Measurements from ENCODE around the gene SPSB4. TPM values are rescaled to one million over a fixed set of nuclear protein-coding genes. Genes with fewer than 3 reads are reported as not detected.
"Not testable (repeated sequence)": the region's sequence is repeated elsewhere in the genome, so short reads cannot be mapped to it uniquely, and the experiment has no call there.

The SPSB4 gene
- total and polyA plus RNA-seq, 2 donors (not counting 3 experiments of a cell fraction or from before 2014, with no cell fraction given): 0.06 to 0.22 TPM

DNA sequence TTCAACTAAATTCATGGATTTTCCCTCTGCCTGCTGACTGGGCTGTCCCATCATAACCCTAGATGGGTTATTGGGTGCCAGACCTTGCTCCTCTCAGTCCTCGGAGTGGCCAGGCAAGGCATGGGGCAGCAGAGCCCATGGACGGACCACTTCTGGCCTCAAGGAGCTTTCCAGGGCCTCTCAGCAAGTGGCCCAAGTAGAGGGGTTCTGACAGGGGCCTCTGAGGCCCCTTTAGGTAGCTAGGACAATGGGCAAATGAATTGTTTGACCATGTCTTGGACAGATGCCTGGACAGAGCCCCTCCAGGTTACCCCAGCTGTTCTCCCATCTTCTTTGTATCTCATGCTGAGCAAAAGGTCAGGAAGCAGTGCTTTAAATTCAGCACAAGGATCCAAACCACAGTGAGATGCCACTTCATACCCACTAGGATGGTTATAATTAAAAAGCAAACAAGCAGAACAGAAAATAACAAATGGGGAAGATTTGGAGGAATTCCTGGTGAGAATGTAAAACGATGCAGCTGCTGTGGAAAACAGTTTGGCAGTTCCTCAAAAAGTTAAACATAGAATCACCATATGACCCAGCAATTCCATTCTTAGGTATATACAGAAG lies 61.6 kb downstream of the SPSB4 start:
- dilution Hi-C loops (cut with MboI; ENCODE audit: extremely low pct_ligation_motif_present, low sequenced_read_pairs): no loop called here
- H2AFZ ChIP-seq (ENCODE audit: low read depth, low read length): no peak overlapping the region
- DNase-seq (ENCODE audit: low read depth, low spot score) (no peak), FAIRE-seq (no peak)
- H3K9me3 ChIP-seq (replicated peaks; ENCODE audit: control insufficient read depth, insufficient read depth, low read length): no peaks in the 10 kb centered on the region
- H3K9ac ChIP-seq (replicated peaks; ENCODE audit: extremely low read depth, insufficient read depth, low read length): no peak overlapping the region
- no peak overlapping the region for H3K4me2 ChIP-seq (ENCODE audit: insufficient read depth, low read length)
- H3K4me3 ChIP-seq (replicated peaks in 1 of 3; ENCODE audit: insufficient read depth in 1 of 3, low read depth in 1 of 3, low read length in 3 of 3): no peak overlapping the region
- ChIA-PET CTCF (no interaction called here), POLR2A (no interaction called here)
- BruUV-seq (replicated peaks): no TSS peak
- no peak overlapping the region for H3K27ac ChIP-seq (ENCODE audit: insufficient read depth, low read depth, low read length)
- H3K9me1 ChIP-seq (replicated peaks; ENCODE audit: control insufficient read depth, extremely low read depth, insufficient read depth, low read length): no peaks in the 10 kb centered on the region
- H3K27me3 ChIP-seq (ENCODE audit: control insufficient read depth in 2 of 2, insufficient read depth in 2 of 2, low read length in 2 of 2): no peaks in the 10 kb centered on the region
- H3K4me1 ChIP-seq (ENCODE audit: control insufficient read depth, extremely low read depth, insufficient read depth, low read length): no peaks in the 10 kb centered on the region
- no peaks in the 10 kb centered on the region for H3K36me3 ChIP-seq (ENCODE audit: control insufficient read depth in 2 of 2, extremely low read depth in 1 of 2, insufficient read depth in 2 of 2, low read length in 2 of 2)
- no peaks in the 10 kb centered on the region for H4K20me1 ChIP-seq (replicated peaks; ENCODE audit: control insufficient read depth, extremely low read depth, insufficient read depth, low read length)
- no peak for TF ChIP-seq FOS (IDR thresholded peaks at IDR 0.05; ENCODE audit: borderline replicate concordance, insufficient read depth, low read length)
- no peak for TF ChIP-seq MYC (IDR thresholded peaks at IDR 0.05; ENCODE audit: low read depth, low read length)
- TF ChIP-seq GATA2 (IDR thresholded peaks at IDR 0.05; ENCODE audit: insufficient read depth, insufficient read length, low read depth, low read length): no peak
- TF ChIP-seq POLR2A (IDR thresholded peaks at IDR 0.05; ENCODE audit: low read depth, low read length): no peak
- TF ChIP-seq, protein P1, sequence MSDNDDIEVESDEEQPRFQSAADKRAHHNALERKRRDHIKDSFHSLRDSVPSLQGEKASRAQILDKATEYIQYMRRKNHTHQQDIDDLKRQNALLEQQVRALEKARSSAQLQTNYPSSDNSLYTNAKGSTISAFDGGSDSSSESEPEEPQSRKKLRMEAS (IDR thresholded peaks at IDR 0.05; ENCODE audit: insufficient read depth, insufficient read length): no peak
- TF ChIP-seq CTCF (IDR thresholded peaks at IDR 0.05; ENCODE audit: extremely low read depth in 1 of 2, insufficient read depth in 1 of 2, low read depth in 1 of 2, low read length in 2 of 2): no peak
- intact Hi-C loops (cut with micrococcal nuclease): no loop called here
- H3K79me2 ChIP-seq (ENCODE audit: control insufficient read depth, insufficient read depth, low read length): no peaks in the 10 kb centered on the region

DNA sequence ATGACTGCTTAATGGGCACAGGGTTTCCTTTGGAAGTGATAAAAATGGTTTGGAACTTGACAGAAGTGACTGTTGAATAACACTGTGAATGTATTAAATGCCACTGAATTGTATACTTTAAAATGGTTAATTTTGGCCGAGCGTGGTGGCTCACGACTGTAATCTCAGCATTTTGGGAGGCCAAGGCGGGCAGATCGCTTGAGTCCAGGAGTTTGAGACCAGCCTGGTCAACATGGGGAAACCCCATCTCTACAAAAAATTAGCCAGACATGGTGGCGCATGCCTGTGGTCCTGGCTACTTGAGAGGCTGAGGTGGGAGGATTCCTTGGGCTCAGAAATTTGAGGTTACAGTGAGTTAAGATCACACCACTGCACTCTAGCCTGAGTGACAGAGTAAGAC lies 62.5 kb downstream of the SPSB4 start:
- H3K27ac ChIP-seq (ENCODE audit: insufficient read depth, low read depth, low read length); H3K9me3 ChIP-seq (replicated peaks; ENCODE audit: control insufficient read depth, insufficient read depth, low read length); BruUV-seq (replicated peaks); dilution Hi-C loops (cut with MboI; ENCODE audit: extremely low pct_ligation_motif_present, low sequenced_read_pairs); DNase-seq (ENCODE audit: low read depth, low spot score); H3K9me1 ChIP-seq (replicated peaks; ENCODE audit: control insufficient read depth, extremely low read depth, insufficient read depth, low read length); H3K79me2 ChIP-seq (ENCODE audit: control insufficient read depth, insufficient read depth, low read length); H3K4me3 ChIP-seq (replicated peaks in 1 of 3; ENCODE audit: insufficient read depth in 1 of 3, low read depth in 1 of 3, low read length in 3 of 3); intact Hi-C loops (cut with micrococcal nuclease); H4K20me1 ChIP-seq (replicated peaks; ENCODE audit: control insufficient read depth, extremely low read depth, insufficient read depth, low read length); H3K9ac ChIP-seq (replicated peaks; ENCODE audit: extremely low read depth, insufficient read depth, low read length); H3K27me3 ChIP-seq (ENCODE audit: control insufficient read depth in 2 of 2, insufficient read depth in 2 of 2, low read length in 2 of 2); H3K36me3 ChIP-seq (ENCODE audit: control insufficient read depth in 2 of 2, extremely low read depth in 1 of 2, insufficient read depth in 2 of 2, low read length in 2 of 2); H3K4me2 ChIP-seq (ENCODE audit: insufficient read depth, low read length); POLR2A ChIA-PET; H3K4me1 ChIP-seq (ENCODE audit: control insufficient read depth, extremely low read depth, insufficient read depth, low read length); H2AFZ ChIP-seq (ENCODE audit: low read depth, low read length): not testable (repeated sequence)
- peak; percentile 15 for FAIRE-seq
- CTCF ChIA-PET: interaction anchor here (4.2 kb wide), 1 partner anchor 8 kb away, joined by 28 read pairs; no protein-coding TSS in a partner anchor
